ENCODE measurements around the gene MT2A. TPM values are rescaled to one million over a fixed set of nuclear protein-coding genes. Genes with fewer than 3 reads are reported as not detected.
"Not testable (repeated sequence)": the region's sequence is repeated elsewhere in the genome, so short reads cannot be mapped to it uniquely, and the experiment has no call there.

The MT2A gene
- total and polyA plus RNA-seq, 7 donors: 342 to 11,565 (median 2,887) TPM

GRCh38 chr16:56617212-56618085 lies 9.1 kb downstream of the MT2A start:
- Histone ChIP-seq H3K9me3 (no peaks in the 10 kb centered on the region), H3K4me3 (peak overlapping the region; percentile 64), H3K27ac (peak overlapping the region; percentile 75), H3K4me1 (peaks cover 7% of the 10 kb centered on the region), H3K36me3 (ENCODE audit: insufficient read depth in 1 of 2, low read depth in 1 of 2) (no peaks in the 10 kb centered on the region), H3K27me3 (ENCODE audit: insufficient read depth in 3 of 3, low read length in 2 of 3) (no peaks in the 10 kb centered on the region)
- WGBS, 3 donors: 2 to 3% (median 3%) methylated on average over 30 to 41 of the region's 41 CpGs
- intact Hi-C loops (cut with DNase I): no loop called here
- peak; percentile 91 to 96 (median 94) for ATAC-seq
- DNase-seq: peak; percentile 89 to 91
- TF ChIP-seq CTCF (IDR thresholded peaks at IDR 0.05): no peak

- Histone ChIP-seq H3K27ac (no peak overlapping the region), H3K4me1 (peaks cover 7% of the 10 kb centered on the region), H3K4me3 (peak overlapping the region; percentile 64), H3K9me3 (no peaks in the 10 kb centered on the region), H3K36me3 (ENCODE audit: insufficient read depth in 1 of 2, low read depth in 1 of 2) (no peaks in the 10 kb centered on the region), H3K27me3 (ENCODE audit: insufficient read depth in 3 of 3, low read length in 2 of 3) (no peaks in the 10 kb centered on the region)
- ATAC-seq: no peak
- 79 to 93% (median 83%) methylated on average over 6 of the region's 6 CpGs for WGBS, 3 donors
- intact Hi-C loops (cut with DNase I): no loop called here
- no peak for DNase-seq
- no peak for TF ChIP-seq CTCF (IDR thresholded peaks at IDR 0.05)
Observed at GRCh38 chr16:56618138-56618537, 9.8 kb downstream of the MT2A start.

GRCh38 chr16:56620339-56620897 lies 12.0 kb downstream of the MT2A start:
- peaks cover 11% of the 10 kb centered on the region for H3K4me1 ChIP-seq
- TF ChIP-seq CTCF (IDR thresholded peaks at IDR 0.05): no peak
- intact Hi-C loops (cut with DNase I): no loop called here
- ATAC-seq (no peak), DNase-seq (no peak)
- no peaks in the 10 kb centered on the region for H3K9me3 ChIP-seq
- no peak overlapping the region for H3K27ac ChIP-seq
- H3K36me3 ChIP-seq (ENCODE audit: insufficient read depth in 1 of 2, low read depth in 1 of 2): no peaks in the 10 kb centered on the region
- H3K27me3 ChIP-seq (ENCODE audit: insufficient read depth in 3 of 3, low read length in 2 of 3): no peaks in the 10 kb centered on the region
- WGBS, 3 donors: 47 to 92% (median 50%) methylated on average over 8 of the region's 8 CpGs
- H3K4me3 ChIP-seq: no peak overlapping the region

- H3K27me3 ChIP-seq (ENCODE audit: insufficient read depth in 3 of 3, low read length in 2 of 3); intact Hi-C loops (cut with DNase I); DNase-seq; H3K9me3 ChIP-seq; H3K27ac ChIP-seq; H3K36me3 ChIP-seq (ENCODE audit: insufficient read depth in 1 of 2, low read depth in 1 of 2); ATAC-seq; H3K4me3 ChIP-seq: not testable (repeated sequence)
- WGBS, 3 donors: 83 to 90% (median 89%) methylated on average over 4 of the region's 4 CpGs
- H3K4me1 ChIP-seq: peaks cover 24% of the 10 kb centered on the region
Observed at GRCh38 chr16:56621665-56622445, 13.5 kb downstream of the MT2A start.

- WGBS, 3 donors: 90 to 95% (median 91%) methylated on average over 5 of the region's 5 CpGs
- intact Hi-C loops (cut with DNase I): not testable (repeated sequence)
Observed at GRCh38 chr16:56623184-56623583, 14.8 kb downstream of the MT2A start.

More at GRCh38 chr16:56623184-56623583, 14.8 kb downstream of the MT2A start:
- not testable (repeated sequence) for H3K27ac ChIP-seq; DNase-seq; H3K36me3 ChIP-seq (ENCODE audit: insufficient read depth in 1 of 2, low read depth in 1 of 2); ATAC-seq; H3K4me3 ChIP-seq; H3K9me3 ChIP-seq; H3K27me3 ChIP-seq (ENCODE audit: insufficient read depth in 3 of 3, low read length in 2 of 3)
- H3K4me1 ChIP-seq: peaks cover 21% of the 10 kb centered on the region

All from psoas muscle (tissue), 8 donors.